ACC112 (cell line): ENCODE results near the gene LDB3.

Source experiments
- H2AFZ ChIP-seq: fragments of 200-600 bp; sonication (generic); one replicate; pipeline ENCODE4 v1.6.0; 2017; ENCODE audit warnings: antibody characterized with exemption, low read length; ENCODE audit not compliant: unreplicated experiment
- H3K27ac ChIP-seq: fragments of 200-600 bp; sonication (generic); 2 replicates; pipeline ENCODE4 v1.5.1; 2014; ENCODE audit warnings: low read depth, mild to moderate bottlenecking, antibody characterized with exemption, low read length, moderate library complexity
- H3K27me3 ChIP-seq: fragments of 200-600 bp; sonication (generic); 2 replicates; pipeline ENCODE4 v1.6.1; 2014; ENCODE audit warnings: mild to moderate bottlenecking, antibody characterized with exemption, low read length, moderate library complexity, mixed read lengths; ENCODE audit not compliant: insufficient read depth
- H3K36me3 ChIP-seq: fragments of 200-600 bp; sonication (generic); 2 replicates; pipeline ENCODE4 v1.6.1; 2016; ENCODE audit warnings: mild to moderate bottlenecking, antibody characterized with exemption, low read length, moderate library complexity, mixed read lengths; ENCODE audit not compliant: insufficient read depth
- H3K4me1 ChIP-seq: fragments of 200-600 bp; sonication (generic); one replicate; pipeline ENCODE4 v1.6.1; 2016; ENCODE audit warnings: low read length, mixed read lengths; ENCODE audit not compliant: insufficient read depth, unreplicated experiment, control insufficient read depth
- H3K4me3 ChIP-seq: fragments of 200-600 bp; sonication (generic); 2 replicates; pipeline ENCODE4 v1.5.1; 2014; ENCODE audit warnings: mild to moderate bottlenecking, low read depth, low read length
- H3K79me2 ChIP-seq: fragments of 200-600 bp; sonication (generic); one replicate; pipeline ENCODE4 v1.6.0; 2016; ENCODE audit warnings: low read length; ENCODE audit not compliant: control insufficient read depth, unreplicated experiment, insufficient read depth

LDB3 gene

DNA sequence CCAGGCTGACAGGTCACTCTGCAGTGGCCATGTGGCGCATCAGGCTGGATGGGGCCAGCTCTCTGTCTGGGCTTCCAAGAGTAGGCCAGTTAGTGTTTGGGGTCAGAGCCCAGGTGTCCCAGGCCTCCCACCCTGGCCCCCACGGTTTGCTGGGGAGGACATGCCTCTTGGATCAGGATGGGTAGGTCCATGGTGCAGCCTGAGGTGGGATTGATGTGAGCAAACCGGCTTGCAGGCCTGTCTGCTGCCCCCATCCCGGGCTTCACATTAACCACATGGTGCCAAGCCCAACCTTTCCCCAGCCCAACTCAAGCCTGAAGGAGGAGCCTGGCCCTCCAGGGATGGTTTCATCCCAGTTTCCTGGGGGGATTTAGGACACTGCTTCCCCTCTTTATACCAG lies 39.2 kb downstream of the LDB3 start:
- Histone ChIP-seq H3K27me3 (no peaks in the 10 kb centered on the region), H3K27ac (no peak overlapping the region), H3K79me2 (no peaks in the 10 kb centered on the region), H3K36me3 (no peaks in the 10 kb centered on the region), H2AFZ (no peak overlapping the region), H3K4me3 (no peak overlapping the region), H3K4me1 (peaks cover 9% of the 10 kb centered on the region)

DNA sequence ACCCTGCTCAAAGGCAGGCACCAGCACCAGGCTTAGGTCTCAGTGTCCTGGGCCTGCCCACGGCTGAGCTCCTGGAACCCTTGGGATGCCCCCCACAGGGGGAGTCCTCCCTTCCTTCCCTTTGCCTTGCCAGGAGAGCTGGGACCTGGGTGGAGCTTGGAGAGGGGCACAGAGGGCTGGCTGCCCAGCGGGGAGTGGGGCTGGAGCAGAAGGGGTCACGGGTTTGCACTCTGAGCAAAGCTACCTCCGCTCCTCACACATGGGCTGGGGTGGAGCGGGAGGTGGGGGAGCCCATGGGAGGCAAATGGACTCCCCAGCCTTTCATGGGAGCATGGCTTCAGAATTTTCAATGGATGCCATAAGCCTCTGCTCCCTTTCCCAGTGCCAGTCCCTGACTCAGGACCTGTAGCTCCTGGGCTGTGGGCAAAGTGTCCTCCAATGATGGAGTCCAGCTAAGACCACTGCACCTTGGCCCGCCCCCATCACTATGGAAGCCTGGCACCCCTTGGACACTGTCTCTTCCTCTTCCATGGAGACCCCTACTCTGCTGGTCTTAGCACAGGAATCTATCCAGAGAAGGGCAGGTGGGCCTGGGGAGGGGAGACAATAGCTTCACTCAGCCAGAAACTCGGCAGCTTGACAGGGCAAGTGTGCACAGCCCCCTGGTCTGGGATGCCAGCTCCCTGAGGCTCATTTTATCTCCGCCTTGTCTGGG lies 39.9 kb downstream of the LDB3 start:
- H2AFZ ChIP-seq = no peak overlapping the region
- no peaks in the 10 kb centered on the region for H3K27me3 ChIP-seq
- peaks cover 10% of the 10 kb centered on the region for H3K4me1 ChIP-seq
- H3K36me3 ChIP-seq = no peaks in the 10 kb centered on the region
- H3K4me3 ChIP-seq = no peak overlapping the region
- no peak overlapping the region for H3K27ac ChIP-seq
- H3K79me2 ChIP-seq = no peaks in the 10 kb centered on the region

DNA sequence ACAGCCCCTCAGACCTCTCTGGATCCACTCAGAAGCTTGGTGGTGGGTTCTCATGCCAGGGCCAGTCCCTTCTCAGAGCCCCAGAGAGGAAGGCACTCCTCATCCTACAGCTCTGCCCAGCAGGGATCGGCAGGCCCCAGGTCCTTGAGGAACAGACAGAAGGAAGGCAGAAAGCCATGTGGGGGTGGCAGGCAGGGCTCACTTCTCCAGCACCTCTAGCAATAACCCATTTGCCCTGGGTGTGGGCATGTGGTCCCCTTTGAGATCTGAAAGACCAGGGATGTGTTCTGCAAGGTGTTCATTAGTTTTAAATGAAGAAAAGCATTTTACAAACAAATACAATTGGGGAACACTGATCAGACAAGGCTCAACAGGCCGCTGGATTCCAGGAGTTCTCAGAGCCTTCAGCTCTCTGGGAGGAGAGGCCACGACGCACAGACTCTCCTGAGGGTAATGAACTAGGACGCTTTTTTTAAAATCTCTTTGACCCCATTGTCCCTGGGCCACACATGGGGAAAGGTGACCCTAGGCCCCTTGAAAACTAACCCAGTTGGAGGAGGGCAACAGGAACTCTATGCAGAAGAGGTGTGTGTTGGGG lies 40.6 kb downstream of the LDB3 start:
- no peak overlapping the region for H3K4me3 ChIP-seq
- no peak overlapping the region for H2AFZ ChIP-seq
- H3K27me3 ChIP-seq = no peaks in the 10 kb centered on the region
- no peak overlapping the region for H3K27ac ChIP-seq
- H3K36me3 ChIP-seq = no peaks in the 10 kb centered on the region
- no peaks in the 10 kb centered on the region for H3K79me2 ChIP-seq
- peaks cover 10% of the 10 kb centered on the region for H3K4me1 ChIP-seq

DNA sequence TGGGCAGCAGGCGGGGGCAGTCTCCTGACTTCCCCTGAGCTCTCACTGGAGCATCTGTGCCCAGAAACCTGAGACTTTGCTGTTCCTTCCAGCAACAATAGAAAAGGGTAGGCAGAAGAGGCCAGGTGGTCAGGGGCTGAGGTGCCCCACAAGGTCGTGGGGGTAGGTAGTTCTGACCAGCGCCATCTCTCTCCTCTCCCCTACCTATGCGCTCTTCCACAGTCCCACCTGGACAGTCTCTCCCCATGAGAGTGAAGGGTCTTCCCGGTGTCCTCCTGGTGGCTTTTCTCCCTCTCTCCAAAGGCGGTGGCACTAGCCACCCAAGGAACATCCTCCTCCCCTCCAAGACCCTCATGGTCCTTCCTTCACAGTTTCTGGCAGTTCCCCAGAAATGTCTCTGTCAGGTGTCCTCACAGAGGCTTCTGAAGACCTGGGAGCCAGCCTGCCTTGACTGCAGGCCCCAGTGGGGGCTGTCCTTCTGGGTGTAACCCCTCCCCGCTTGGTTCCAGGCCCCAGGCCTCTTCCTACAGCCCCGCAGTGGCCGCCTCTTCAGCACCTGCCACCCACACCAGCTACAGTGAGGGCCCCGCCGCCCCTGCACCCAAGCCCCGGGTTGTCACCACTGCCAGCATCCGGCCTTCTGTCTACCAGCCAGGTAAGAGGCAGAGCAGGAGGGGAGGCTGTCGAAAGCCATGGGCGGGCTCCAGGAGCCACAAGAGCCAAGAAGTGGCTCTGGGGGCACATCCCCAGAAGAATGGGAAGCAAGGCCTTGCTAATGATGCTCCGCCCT lies 41.3 kb downstream of the LDB3 start:
- Histone ChIP-seq H3K27me3 (no peaks in the 10 kb centered on the region), H3K79me2 (no peaks in the 10 kb centered on the region), H2AFZ (no peak overlapping the region), H3K36me3 (no peaks in the 10 kb centered on the region), H3K4me3 (no peak overlapping the region), H3K4me1 (peaks cover 10% of the 10 kb centered on the region), H3K27ac (no peak overlapping the region)

DNA sequence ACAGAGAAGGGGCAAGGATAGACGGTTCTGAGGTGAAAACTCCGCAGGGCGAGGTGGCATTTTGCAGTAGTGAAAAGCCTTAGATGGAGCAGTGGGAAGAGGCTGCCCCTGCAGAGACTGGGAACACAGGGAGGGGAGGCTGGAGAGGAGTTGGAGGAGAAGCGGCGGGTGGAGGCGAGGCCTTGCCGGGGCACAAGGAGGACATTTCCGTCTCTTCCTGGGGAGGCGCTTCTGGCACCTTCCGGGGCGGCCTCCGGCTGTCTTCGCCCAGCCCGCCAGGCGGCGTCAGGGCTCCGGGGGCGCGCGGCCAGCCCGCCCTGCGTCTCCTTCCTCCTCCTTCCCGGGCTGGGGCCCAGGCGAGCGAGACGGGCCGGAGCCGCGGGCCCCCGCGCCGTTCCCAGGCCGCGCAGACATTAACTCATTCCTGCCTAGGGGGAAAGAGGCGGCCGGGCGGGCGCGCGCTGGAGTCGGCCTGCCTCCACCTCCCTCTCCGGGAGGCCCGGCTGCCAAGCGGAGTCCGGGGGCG lies 42.7 kb downstream of the LDB3 start:
- Histone ChIP-seq H3K4me3 (peak overlapping the region; percentile 96), H3K36me3 (no peaks in the 10 kb centered on the region), H2AFZ (peak overlapping the region; percentile 100), H3K27me3 (no peaks in the 10 kb centered on the region), H3K27ac (peak overlapping the region; percentile 72), H3K4me1 (peaks cover 10% of the 10 kb centered on the region), H3K79me2 (no peaks in the 10 kb centered on the region)

DNA sequence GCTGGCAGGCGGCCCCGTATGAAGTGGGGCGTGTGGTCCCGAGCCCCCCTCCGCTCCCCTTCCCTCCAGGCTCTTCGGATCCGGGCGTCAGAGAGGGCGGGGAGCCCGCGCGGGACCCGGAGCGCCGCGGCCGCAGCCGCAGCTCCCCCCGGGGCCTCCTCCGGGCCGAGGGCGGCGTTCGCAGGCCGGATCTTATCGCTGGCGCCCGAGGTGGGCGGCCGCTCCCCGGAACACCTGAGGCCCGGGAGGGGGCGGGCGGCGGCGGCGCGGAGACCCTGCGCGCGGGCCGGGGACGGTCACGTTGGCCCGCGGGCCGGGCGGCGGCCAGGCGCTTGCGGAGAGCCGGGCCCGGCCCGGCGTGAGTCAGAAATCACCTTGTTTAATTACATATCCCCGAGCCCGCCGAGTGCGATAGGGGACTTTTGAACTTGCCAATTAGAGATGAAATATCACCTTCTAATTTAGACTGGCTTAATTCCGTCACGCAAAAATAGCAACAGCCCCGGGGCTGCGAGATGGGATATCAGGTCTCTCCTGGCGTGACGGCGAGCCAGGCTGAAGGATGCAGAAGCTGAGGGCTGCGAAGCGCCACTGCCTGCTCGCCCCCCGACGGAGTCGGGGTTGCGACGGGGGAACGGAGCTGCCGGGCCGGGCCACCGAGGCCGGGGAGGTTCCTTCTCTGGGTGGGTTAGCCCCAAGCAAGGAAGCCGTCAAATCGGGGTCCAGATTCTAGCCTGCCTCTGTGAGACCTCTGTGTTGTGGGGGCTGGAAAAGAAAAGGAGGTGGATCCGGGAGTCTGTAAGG lies 43.4 kb downstream of the LDB3 start:
- H3K27me3 ChIP-seq = no peaks in the 10 kb centered on the region
- H3K4me1 ChIP-seq = peaks cover 10% of the 10 kb centered on the region
- H3K36me3 ChIP-seq = no peaks in the 10 kb centered on the region
- H2AFZ ChIP-seq = peak overlapping the region; percentile 97
- H3K79me2 ChIP-seq = no peaks in the 10 kb centered on the region
- H3K4me3 ChIP-seq = peak overlapping the region; percentile 96
- H3K27ac ChIP-seq = peak overlapping the region; percentile 72

DNA sequence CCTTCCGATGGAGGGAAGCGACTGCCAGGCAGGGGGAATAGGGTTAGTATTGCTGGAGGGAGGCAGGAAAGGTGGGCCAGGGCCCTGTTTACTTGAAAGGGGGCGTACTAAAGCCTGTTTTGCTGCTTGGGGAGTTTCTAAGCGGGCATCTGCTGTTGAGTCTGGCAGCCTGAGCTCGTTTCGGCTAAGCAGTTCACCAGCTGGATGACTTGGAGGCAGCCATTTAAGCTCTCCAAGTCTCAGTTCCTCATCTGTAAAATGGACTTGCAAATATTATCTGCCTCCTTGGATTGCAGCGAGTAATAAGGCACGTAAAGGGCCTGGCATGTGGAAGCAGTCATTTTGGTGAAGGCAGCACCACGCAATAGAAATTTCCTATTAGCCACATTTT lies 44.0 kb downstream of the LDB3 start:
- Histone ChIP-seq H3K4me1 (peaks cover 10% of the 10 kb centered on the region), H3K27me3 (no peaks in the 10 kb centered on the region), H3K27ac (peak overlapping the region; percentile 72), H3K4me3 (peak overlapping the region; percentile 96), H3K36me3 (no peaks in the 10 kb centered on the region), H3K79me2 (no peaks in the 10 kb centered on the region), H2AFZ (peak overlapping the region; percentile 97)

DNA sequence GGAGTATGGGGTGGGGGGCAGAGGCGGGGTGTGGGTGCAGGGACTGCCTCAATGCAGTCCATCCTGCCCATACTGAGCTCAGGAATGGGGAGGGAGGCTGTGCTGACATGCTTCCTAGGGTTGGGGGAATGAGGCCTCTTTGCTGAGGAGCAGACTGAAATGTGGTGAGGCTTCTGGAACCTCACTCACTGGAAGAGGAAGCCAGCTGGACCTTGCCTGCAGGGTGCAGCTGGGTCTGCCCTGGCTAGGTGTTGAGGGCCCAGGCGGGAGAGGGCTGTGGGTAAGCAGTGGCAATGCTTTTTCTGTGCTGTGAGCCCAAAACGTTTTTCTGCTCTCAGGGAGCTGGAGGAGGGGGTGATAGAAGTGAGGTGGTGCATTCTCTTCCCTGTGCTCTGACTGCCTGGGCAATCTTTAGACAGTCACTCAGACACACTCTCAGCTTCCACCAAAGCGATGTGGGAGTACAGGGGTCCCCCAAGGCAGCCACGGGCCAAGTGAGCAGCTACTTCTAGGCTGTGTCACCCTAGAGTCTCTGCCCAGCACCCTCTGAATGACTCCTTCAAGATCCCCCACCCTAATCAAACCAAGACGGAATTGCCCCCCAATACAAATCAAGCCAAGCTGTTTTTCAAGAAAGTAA lies 47.0 kb downstream of the LDB3 start:
- Histone ChIP-seq H3K79me2 (no peaks in the 10 kb centered on the region), H3K27me3 (no peaks in the 10 kb centered on the region), H3K27ac (no peak overlapping the region), H2AFZ (no peak overlapping the region), H3K36me3 (no peaks in the 10 kb centered on the region), H3K4me3 (no peak overlapping the region), H3K4me1 (peaks cover 10% of the 10 kb centered on the region)

DNA sequence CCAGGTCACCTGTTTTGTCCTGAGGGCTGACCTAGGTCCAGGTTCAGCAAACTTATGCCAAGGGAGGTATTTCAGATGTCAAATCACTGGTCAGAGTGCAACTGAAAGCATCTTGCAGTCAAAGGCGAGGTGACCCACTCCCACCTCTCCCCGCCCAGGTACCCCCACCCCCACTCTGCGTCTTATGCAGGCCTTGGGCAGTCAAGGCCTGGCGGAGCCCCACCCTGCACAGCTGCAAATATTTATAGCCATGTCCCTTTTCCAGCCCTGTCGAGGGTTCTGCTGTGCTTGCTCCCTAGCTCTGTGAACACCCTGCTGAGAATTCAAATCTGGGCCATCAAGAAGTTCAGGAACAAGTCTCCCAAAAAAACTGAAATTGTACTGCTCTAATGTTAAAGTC lies 47.5 kb downstream of the LDB3 start:
- H3K27me3 ChIP-seq = no peaks in the 10 kb centered on the region

DNA sequence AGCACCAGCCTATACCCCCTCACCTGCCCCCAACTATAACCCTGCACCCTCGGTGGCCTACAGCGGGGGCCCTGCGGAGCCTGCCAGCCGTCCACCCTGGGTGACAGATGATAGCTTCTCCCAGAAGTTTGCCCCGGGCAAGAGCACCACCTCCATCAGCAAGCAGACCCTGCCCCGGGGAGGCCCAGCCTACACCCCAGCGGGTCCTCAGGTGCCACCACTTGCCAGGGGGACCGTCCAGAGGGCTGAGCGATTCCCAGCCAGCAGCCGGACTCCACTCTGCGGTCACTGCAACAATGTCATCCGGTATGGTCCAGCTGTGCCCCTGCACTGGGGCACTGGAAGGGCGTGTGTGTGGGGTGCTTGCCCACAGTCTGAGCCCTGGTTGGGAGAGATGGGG lies 48.2 kb downstream of the LDB3 start:
- Histone ChIP-seq H2AFZ (no peak overlapping the region), H3K36me3 (no peaks in the 10 kb centered on the region), H3K27me3 (peaks cover 4% of the 10 kb centered on the region), H3K4me1 (peaks cover 5% of the 10 kb centered on the region), H3K4me3 (no peak overlapping the region), H3K79me2 (no peaks in the 10 kb centered on the region), H3K27ac (no peak overlapping the region)

More for the DNA sequence above, 47.5 kb downstream of the LDB3 start:
- Histone ChIP-seq H2AFZ (no peak overlapping the region), H3K79me2 (no peaks in the 10 kb centered on the region), H3K27ac (no peak overlapping the region), H3K4me3 (no peak overlapping the region), H3K36me3 (no peaks in the 10 kb centered on the region), H3K4me1 (peaks cover 6% of the 10 kb centered on the region)
